NCI-H2227 (cell line): ENCODE data around the gene RTTN.

ENCODE experiments used
- DNase-seq: peaks from one replicate; lab custom pipeline; 2025; ENCODE audit not compliant: unreplicated experiment; lab: John Stamatoyannopoulos, UW

The RTTN gene

GRCh38 chr18:70200286-70200685 lies 5.2 kb downstream of the RTTN start:
- DNase-seq = no peak

- no peak for DNase-seq
These were observed 7.6 kb downstream of the RTTN start for GRCh38 chr18:70197844-70198243.

- no peak for DNase-seq
These were observed 8.5 kb downstream of the RTTN start for GRCh38 chr18:70197026-70197425.

- DNase-seq = peak; percentile 49
These were observed 9.5 kb downstream of the RTTN start for GRCh38 chr18:70195852-70196434.

- DNase-seq = no peak
These were observed 10.4 kb downstream of the RTTN start for GRCh38 chr18:70195014-70195614.

GRCh38 chr18:70194227-70194890 lies 11.1 kb downstream of the RTTN start:
- DNase-seq = no peak

- no peak for DNase-seq
These were observed 15.0 kb downstream of the RTTN start for GRCh38 chr18:70190529-70190928.

- no peak for DNase-seq
These were observed 17.4 kb downstream of the RTTN start for GRCh38 chr18:70188113-70188512.

- no peak for DNase-seq
These were observed 22.0 kb downstream of the RTTN start for GRCh38 chr18:70183441-70183840.

GRCh38 chr18:70182548-70182947 lies 22.9 kb downstream of the RTTN start:
- DNase-seq = no peak

GRCh38 chr18:70181725-70182124 lies 23.8 kb downstream of the RTTN start:
- no peak for DNase-seq

GRCh38 chr18:70181015-70181414 lies 24.5 kb downstream of the RTTN start:
- no peak for DNase-seq

- no peak for DNase-seq
These were observed 28.9 kb downstream of the RTTN start for GRCh38 chr18:70176537-70176936.

- DNase-seq = no peak
These were observed 30.3 kb downstream of the RTTN start for GRCh38 chr18:70175216-70175615.

- no peak for DNase-seq
These were observed 33.3 kb downstream of the RTTN start for GRCh38 chr18:70172225-70172624.

- no peak for DNase-seq
These were observed 35.7 kb downstream of the RTTN start for GRCh38 chr18:70169747-70170146.

GRCh38 chr18:70166668-70167067 lies 38.8 kb downstream of the RTTN start:
- no peak for DNase-seq

- DNase-seq = no peak
These were observed 39.6 kb downstream of the RTTN start for GRCh38 chr18:70165936-70166335.

- no peak for DNase-seq
These were observed 45.3 kb downstream of the RTTN start for GRCh38 chr18:70160073-70160678.

GRCh38 chr18:70158992-70159717 lies 46.3 kb downstream of the RTTN start:
- no peak for DNase-seq

- DNase-seq = no peak
These were observed 48.6 kb downstream of the RTTN start for GRCh38 chr18:70156886-70157285.
